OCI-LY3 (cell line): ENCODE data around the gene TMEM86B.

Experiments
- H2AFZ ChIP-seq: fragments of 200-600, 300-600 bp; shearing (Covaris generic); 2 replicates; pipeline ENCODE4 v1.6.0; 2014; ENCODE audit warnings: antibody characterized with exemption, low read depth, low read length
- H3K27ac ChIP-seq: fragments of 200-600, 300-600 bp; sonication (generic); 2 replicates; pipeline ENCODE4 v1.5.1; 2014; ENCODE audit warnings: mild to moderate bottlenecking, low read length, moderate library complexity, mixed read lengths
- H3K27me3 ChIP-seq: fragments of 200-600, 300-600 bp; sonication (generic); 2 replicates; pipeline ENCODE4 v1.6.1; 2014; ENCODE audit warnings: low read depth, low read length, mixed read lengths
- H3K36me3 ChIP-seq: fragments of 200-600, 300-600 bp; sonication (generic); replicated peaks from 2 replicates; pipeline ENCODE3; 2014; ENCODE audit warnings: low read depth, low read length, mixed read lengths
- H3K4me1 ChIP-seq: fragments of 300-600, 200-600 bp; sonication (generic); 2 replicates; pipeline ENCODE4 v1.6.1; 2014; ENCODE audit warnings: low read length, mixed read lengths
- H3K4me2 ChIP-seq: fragments of 200-600, 300-600 bp; sonication (generic); 2 replicates; pipeline ENCODE4 v1.6.1; 2014; ENCODE audit warnings: low read length, mixed read lengths
- H3K4me3 ChIP-seq: fragments of 300-600, 200-600 bp; sonication (generic); 2 replicates; pipeline ENCODE4 v1.5.1; 2014; ENCODE audit warnings: antibody characterized with exemption, mild to moderate bottlenecking, low read length, moderate library complexity
- H3K79me2 ChIP-seq: fragments of 300-600, 200-600 bp; shearing (Covaris generic); 2 replicates; pipeline ENCODE4 v1.6.1; 2014; ENCODE audit warnings: mild to moderate bottlenecking, low read length, mixed read lengths
- H3K9ac ChIP-seq: fragments of 300-600, 200-600 bp; shearing (Covaris generic); 2 replicates; pipeline ENCODE4 v1.6.0; 2014; ENCODE audit warnings: mild to moderate bottlenecking, low read length, moderate library complexity
- H3K9me3 ChIP-seq: fragments of 200-600, 300-600 bp; shearing (Covaris generic); 2 replicates; pipeline ENCODE4 v1.6.1; 2014; ENCODE audit warnings: low read length, mixed read lengths; ENCODE audit not compliant: insufficient read depth
- H4K20me1 ChIP-seq: fragments of 200-600, 300-600 bp; sonication (generic); 2 replicates; pipeline ENCODE4 v1.6.1; 2016; ENCODE audit warnings: low read length, mixed read lengths; ENCODE audit not compliant: insufficient read depth
- EZH2phosphoT487 ChIP-seq: fragments of 200-600 bp; shearing (Covaris generic); IDR thresholded peaks from 2 replicates; pipeline ENCODE4 v1.6.1; 2018; ENCODE audit warnings: antibody characterized with exemption, mixed run types, low read depth
- TF ChIP-seq, protein P1 (sequence below): fragments of 200-600, 300-600 bp; sonication (generic); IDR thresholded peaks from 2 replicates; pipeline ENCODE4 v1.5.1; 2014; ENCODE audit warnings: antibody characterized with exemption, low read length, low read depth

TMEM86B gene

DNA sequence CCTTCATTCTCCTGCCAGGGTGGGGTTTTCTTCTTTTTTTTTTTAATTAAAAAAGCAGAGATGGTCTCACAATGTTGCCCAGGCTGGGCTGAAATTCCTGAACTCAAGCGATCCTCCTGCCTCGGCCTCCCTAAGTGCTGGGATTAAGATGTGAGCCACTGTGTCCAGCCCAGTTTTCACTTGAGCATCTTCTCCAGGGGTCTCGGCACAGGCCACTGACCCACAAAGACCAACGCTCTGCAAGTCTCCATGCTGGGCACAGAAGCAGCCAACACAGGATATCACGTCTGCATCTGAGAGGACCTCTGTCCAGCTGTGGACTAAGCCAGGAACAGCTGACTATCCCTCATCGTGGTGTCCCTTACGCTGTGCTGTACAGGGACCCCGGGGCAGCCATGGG lies 9.5 kb upstream of the TMEM86B start:
- Histone ChIP-seq H3K79me2 (peaks cover 50% of the 10 kb centered on the region), H3K9me3 (no peaks in the 10 kb centered on the region), H2AFZ (no peak overlapping the region), H3K4me2 (no peak overlapping the region), H3K27me3 (no peaks in the 10 kb centered on the region), H3K4me1 (no peaks in the 10 kb centered on the region), H3K36me3 (peaks cover 84% of the 10 kb centered on the region), H4K20me1 (peaks cover 37% of the 10 kb centered on the region), H3K27ac (no peak overlapping the region), H3K9ac (no peak overlapping the region), H3K4me3 (no peak overlapping the region)
- TF ChIP-seq EZH2phosphoT487 = no peak
- TF ChIP-seq, protein P1, sequence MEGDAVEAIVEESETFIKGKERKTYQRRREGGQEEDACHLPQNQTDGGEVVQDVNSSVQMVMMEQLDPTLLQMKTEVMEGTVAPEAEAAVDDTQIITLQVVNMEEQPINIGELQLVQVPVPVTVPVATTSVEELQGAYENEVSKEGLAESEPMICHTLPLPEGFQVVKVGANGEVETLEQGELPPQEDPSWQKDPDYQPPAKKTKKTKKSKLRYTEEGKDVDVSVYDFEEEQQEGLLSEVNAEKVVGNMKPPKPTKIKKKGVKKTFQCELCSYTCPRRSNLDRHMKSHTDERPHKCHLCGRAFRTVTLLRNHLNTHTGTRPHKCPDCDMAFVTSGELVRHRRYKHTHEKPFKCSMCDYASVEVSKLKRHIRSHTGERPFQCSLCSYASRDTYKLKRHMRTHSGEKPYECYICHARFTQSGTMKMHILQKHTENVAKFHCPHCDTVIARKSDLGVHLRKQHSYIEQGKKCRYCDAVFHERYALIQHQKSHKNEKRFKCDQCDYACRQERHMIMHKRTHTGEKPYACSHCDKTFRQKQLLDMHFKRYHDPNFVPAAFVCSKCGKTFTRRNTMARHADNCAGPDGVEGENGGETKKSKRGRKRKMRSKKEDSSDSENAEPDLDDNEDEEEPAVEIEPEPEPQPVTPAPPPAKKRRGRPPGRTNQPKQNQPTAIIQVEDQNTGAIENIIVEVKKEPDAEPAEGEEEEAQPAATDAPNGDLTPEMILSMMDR = no peak

- Histone ChIP-seq H3K9me3 (no peaks in the 10 kb centered on the region), H3K27me3 (no peaks in the 10 kb centered on the region), H3K79me2 (peaks cover 24% of the 10 kb centered on the region), H3K4me1 (no peaks in the 10 kb centered on the region), H3K36me3 (peaks cover 78% of the 10 kb centered on the region), H3K4me2 (no peak overlapping the region), H4K20me1 (peaks cover 23% of the 10 kb centered on the region), H2AFZ (no peak overlapping the region), H3K4me3 (no peak overlapping the region), H3K9ac (no peak overlapping the region), H3K27ac (no peak overlapping the region)
- TF ChIP-seq EZH2phosphoT487 = no peak
- TF ChIP-seq, protein P1 = no peak
Observed at GRCh38 chr19:55232986-55233385, 4.4 kb upstream of the TMEM86B start.

- no peaks in the 10 kb centered on the region for H3K9me3 ChIP-seq
- H4K20me1 ChIP-seq = peaks cover 23% of the 10 kb centered on the region
Observed at GRCh38 chr19:55232286-55232602, 3.7 kb upstream of the TMEM86B start.

DNA sequence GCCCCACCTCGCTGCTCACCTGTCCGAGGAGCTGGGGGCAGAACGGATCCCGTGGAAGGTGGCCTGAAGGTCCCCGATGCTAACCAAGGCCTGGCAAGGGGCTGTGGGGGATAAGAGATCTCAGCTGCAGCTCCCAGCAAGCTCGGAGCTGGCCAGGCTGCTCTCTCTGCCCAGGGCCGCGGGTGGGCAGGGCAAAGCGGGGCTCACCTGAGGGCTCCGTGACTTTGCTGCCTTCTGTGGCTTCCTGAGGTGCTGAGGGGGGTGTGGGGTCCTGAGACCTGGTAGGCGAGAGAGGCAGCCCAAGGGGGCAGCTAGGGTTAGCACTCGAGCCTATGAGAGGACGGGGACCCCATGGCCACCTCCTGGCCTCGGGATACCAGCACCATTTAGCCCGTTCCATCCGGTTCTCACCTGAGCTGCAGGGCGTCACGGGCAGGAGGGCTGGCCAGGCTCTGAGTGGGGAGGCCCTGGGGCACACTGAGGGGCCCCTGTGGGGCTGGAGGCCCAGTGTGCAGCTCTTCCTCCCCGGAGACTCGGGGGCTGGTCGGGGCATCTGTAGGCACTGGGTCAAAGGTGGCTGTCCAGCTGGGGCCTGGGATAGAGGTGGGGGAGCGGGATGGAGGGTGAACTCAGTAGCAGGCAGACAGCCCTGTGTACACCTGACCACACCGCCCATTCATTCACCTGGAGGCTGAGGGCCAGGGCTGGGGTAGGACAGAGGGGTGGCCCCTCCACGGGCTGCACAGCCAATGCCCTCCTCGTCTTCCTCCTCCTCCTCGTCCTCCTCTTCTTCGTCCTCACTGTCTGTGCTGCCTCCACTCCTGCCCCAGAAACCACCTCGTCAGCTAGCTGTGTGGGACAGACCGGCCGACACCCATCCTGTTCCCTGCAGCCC lies 3.1 kb upstream of the TMEM86B start:
- Histone ChIP-seq H2AFZ (no peak overlapping the region), H3K36me3 (peaks cover 77% of the 10 kb centered on the region), H3K79me2 (peaks cover 14% of the 10 kb centered on the region), H3K9me3 (no peaks in the 10 kb centered on the region), H3K27me3 (no peaks in the 10 kb centered on the region), H4K20me1 (peaks cover 23% of the 10 kb centered on the region), H3K4me1 (no peaks in the 10 kb centered on the region), H3K27ac (no peak overlapping the region), H3K9ac (no peak overlapping the region), H3K4me3 (no peak overlapping the region), H3K4me2 (no peak overlapping the region)
- TF ChIP-seq, protein P1 = no peak
- TF ChIP-seq EZH2phosphoT487 = no peak

More at GRCh38 chr19:55232286-55232602, 3.7 kb upstream of the TMEM86B start:
- Histone ChIP-seq H3K27ac (no peak overlapping the region), H3K9ac (no peak overlapping the region), H3K27me3 (no peaks in the 10 kb centered on the region), H3K36me3 (peaks cover 77% of the 10 kb centered on the region), H3K4me2 (no peak overlapping the region), H2AFZ (no peak overlapping the region), H3K4me3 (no peak overlapping the region), H3K79me2 (peaks cover 20% of the 10 kb centered on the region), H3K4me1 (no peaks in the 10 kb centered on the region)
- no peak for TF ChIP-seq EZH2phosphoT487
- TF ChIP-seq, protein P1 = no peak
